CD14-positive monocyte (primary cell): Measurements from ENCODE around the gene LCORL. TPM values are rescaled to one million over a fixed set of nuclear protein-coding genes. Genes with fewer than 3 reads are reported as not detected.

Experiments
- DNase-seq, 3 donors: peaks; one replicate each; pipeline ENCODE4 v3.0.0-alpha.2; 2011 to 2022
- H2AFZ ChIP-seq: 2 replicates; pipeline ENCODE4 v1.6.0; 2012; ENCODE audit warnings: mild to moderate bottlenecking, low read depth, low read length, inconsistent platforms; ENCODE audit not compliant: insufficient read depth, poor library complexity, severe bottlenecking
- H3K27ac ChIP-seq, 2 donors: 1 replicate in 1 of 2; 2 replicates in 1 of 2; pipeline ENCODE4 v1.5.1; 2012 to 2013; ENCODE audit warnings: low read length in 2 of 2, control low read depth in 1 of 2, inconsistent platforms in 1 of 2, low read depth in 1 of 2, mild to moderate bottlenecking in 1 of 2
- H3K27me3 ChIP-seq, 2 donors: one replicate each; pipeline versions ENCODE4 v1.6.0 to v1.6.1; 2011 to 2013; ENCODE audit warnings: low read length in 2 of 2; ENCODE audit not compliant: control insufficient read depth in 2 of 2, insufficient read depth in 2 of 2
- H3K36me3 ChIP-seq, 2 donors: replicated peaks in 1 of 2; 1 replicate in 1 of 2; 2 replicates in 1 of 2; pipeline versions ENCODE4 v1.5.1 to v1.6.1; 2012 to 2013; ENCODE audit warnings: low read length in 2 of 2, control low read depth in 1 of 2, inconsistent platforms in 1 of 2, mild to moderate bottlenecking in 1 of 2; ENCODE audit not compliant: insufficient read depth in 2 of 2, control insufficient read depth in 1 of 2
- H3K4me1 ChIP-seq, 2 donors: 1 replicate in 1 of 2; 2 replicates in 1 of 2; pipeline versions ENCODE4 v1.5.1 to v1.6.1; 2012 to 2013; ENCODE audit warnings: low read length in 2 of 2, control low read depth in 1 of 2, inconsistent platforms in 1 of 2, mild to moderate bottlenecking in 1 of 2, moderate library complexity in 1 of 2; ENCODE audit not compliant: insufficient read depth in 2 of 2, control insufficient read depth in 1 of 2
- H3K4me2 ChIP-seq: replicated peaks from 2 replicates; pipeline ENCODE3; 2012; ENCODE audit warnings: low read length, moderate library complexity, mild to moderate bottlenecking; ENCODE audit not compliant: poor library complexity, severe bottlenecking; ENCODE audit errors: extremely low read depth
- H3K4me3 ChIP-seq, 3 experiments: fragments of 200-600 bp in 1 of 3; sonication (generic) in 1 of 3; replicated peaks in 1 of 3; 1 replicate in 2 of 3; 2 replicates in 1 of 3; pipeline ENCODE4 v1.5.1; 2011 to 2013; ENCODE audit warnings: low read length in 3 of 3, mild to moderate bottlenecking in 3 of 3, control low read depth in 2 of 3, low read depth in 2 of 3, inconsistent platforms in 1 of 3, moderate library complexity in 1 of 3
- H3K79me2 ChIP-seq: 2 replicates; pipeline ENCODE4 v1.6.0; 2012; ENCODE audit warnings: mild to moderate bottlenecking, control low read depth, inconsistent platforms, low read length, moderate library complexity; ENCODE audit not compliant: insufficient read depth
- H3K9ac ChIP-seq: 2 replicates; pipeline ENCODE4 v1.6.0; 2017; ENCODE audit warnings: low read length, mild to moderate bottlenecking; ENCODE audit not compliant: insufficient read depth, poor library complexity, severe bottlenecking
- H3K9me3 ChIP-seq, 2 donors: replicated peaks in 1 of 2; 1 replicate in 1 of 2; 2 replicates in 1 of 2; pipeline versions ENCODE4 v1.5.1 to v1.6.1; 2012 to 2013; ENCODE audit warnings: low read length in 2 of 2, control low read depth in 1 of 2; ENCODE audit not compliant: control insufficient read depth in 1 of 2, insufficient read depth in 1 of 2
- H4K20me1 ChIP-seq: 2 replicates; pipeline ENCODE4 v1.6.0; 2012; ENCODE audit warnings: mild to moderate bottlenecking, low read length, control low read depth, moderate library complexity; ENCODE audit not compliant: insufficient read depth
- H3K27ac Mint-ChIP-seq, 7 donors: one replicate each; pipeline ENCODE4 v1.8.0; 2020; ENCODE audit warnings: mild to moderate bottlenecking in 7 of 7, mixed read lengths in 7 of 7, moderate library complexity in 6 of 7, inconsistent platforms in 2 of 7
- H3K27me3 Mint-ChIP-seq, 3 donors: one replicate each; pipeline ENCODE4 v1.8.0; 2021 to 2022; ENCODE audit warnings: low read depth in 3 of 3, mild to moderate bottlenecking in 3 of 3, mixed read lengths in 3 of 3, moderate library complexity in 3 of 3, inconsistent platforms in 1 of 3
- H3K36me3 Mint-ChIP-seq, 2 donors: one replicate each; pipeline ENCODE4 v1.8.0; 2020; ENCODE audit warnings: mixed read lengths in 2 of 2, inconsistent platforms in 1 of 2, mild to moderate bottlenecking in 1 of 2
- H3K4me1 Mint-ChIP-seq: one replicate; pipeline ENCODE4 v1.8.0; 2020; ENCODE audit warnings: mild to moderate bottlenecking, mixed read lengths
- H3K4me3 Mint-ChIP-seq, 2 donors: one replicate each; pipeline ENCODE4 v1.8.0; 2020; ENCODE audit warnings: mild to moderate bottlenecking in 2 of 2, mixed read lengths in 2 of 2, moderate library complexity in 1 of 2
- H3K9me3 Mint-ChIP-seq, 7 donors: one replicate each; pipeline ENCODE4 v1.8.0; 2020 to 2022; ENCODE audit warnings: mixed read lengths in 7 of 7, mild to moderate bottlenecking in 6 of 7, moderate library complexity in 6 of 7, inconsistent platforms in 2 of 7
- CTCF ChIP-seq: fragments of 200-600 bp; IDR thresholded peaks from one replicate; pipeline ENCODE4 v1.8.0; 2022; ENCODE audit warnings: antibody characterized with exemption, mild to moderate bottlenecking
- WGBS: methylation state at CpG from one replicate; pipeline ENCODE4 v1.1.5; 2013; ENCODE audit warnings: missing lambda C conversion rate; ENCODE audit not compliant: insufficient coverage; 5-methylcytosine and 5-hydroxymethylcytosine counted together
- intact Hi-C, 2 donors: fragments of 100-400 bp; cut with micrococcal nuclease; formaldehyde crosslinking; loops; one replicate each; pipeline versions ENCODE4 v1.15.0 to v1.15.1; 2023
- polyA minus RNA-seq: library from RNA; depleted of rRNA, polyadenylated mRNA; stranded (reverse); fragments of >200 nt; gene quantifications from 2 replicates; pipeline ENCODE4 v1.2.3, GENCODE V29; 2012
- polyA plus RNA-seq, 3 donors: library from polyadenylated mRNA; depleted of rRNA in 1 of 3; unstranded in 2 of 3; stranded (reverse) in 1 of 3; fragments of 300-500 nt in 2 of 3; fragments of >200 nt in 1 of 3; fragmentation: Illumina TruSeq in 2 of 3; gene quantifications; 1 replicate in 2 of 3; 2 replicates in 1 of 3; pipeline ENCODE4 v1.2.3, GENCODE V29; 2012 to 2021
- total RNA-seq, 12 experiments: library from RNA in 1 of 12; stranded (reverse) in 1 of 12; fragments of 120-200 nt in 1 of 12; gene quantifications; one replicate each; pipeline ENCODE4 v1.2.4 and lab custom pipeline; 2013 to 2026; ENCODE audit warnings: mixed read lengths in 6 of 12, inconsistent platforms in 1 of 12

Gene LCORL
- total RNA-seq (2013), result 23.5 TPM
- polyA plus RNA-seq (10 to 100 TPM in 1 of 3 donors, 1 to 10 TPM in 2; 3.1 to 19.1 (median 9.6) TPM), polyA minus RNA-seq (5.4 and 5.7 TPM in 2 replicates), total RNA-seq (lab: John Stamatoyannopoulos, UW) (32.0 to 117 (median 81.0) reads per million in 11 experiments)

GRCh38 chr4:18021720-18022571 lies at the start of gene LCORL:
LCORL (minus strand) TSS chr4:18021755; CDS start chr4:18021751, 4 bp downstream.
- Histone ChIP-seq H3K9me3 (no peaks in the 10 kb centered on the region), H3K36me3 (no peaks in the 10 kb centered on the region), H2AFZ (peak within 1 kb of the TSS; percentile 94), H3K4me1 (peaks cover 28 to 39% of the 10 kb centered on the region in 2 donors), H3K4me3 (peak within 1 kb of the TSS; percentile 66 to 97 (median 69)), H4K20me1 (peaks cover 38% of the 10 kb centered on the region), H3K27me3 (peaks cover 13 to 15% of the 10 kb centered on the region in 2 donors), H3K9ac (peak within 1 kb of the TSS; percentile 91), H3K79me2 (peaks cover 44% of the 10 kb centered on the region), H3K4me2 (peak within 1 kb of the TSS; percentile 98), H3K27ac (peak within 1 kb of the TSS; percentile 91 to 92)
- peaks cover 0 to 3% of the 10 kb centered on the region in 2 donors for H3K36me3 Mint-ChIP-seq
- H3K27me3 Mint-ChIP-seq, result peaks cover 4 to 19% (median 17%) of the 10 kb centered on the region in 3 donors
- H3K9me3 Mint-ChIP-seq, result peaks cover 0 to 1% (median 0%) of the 10 kb centered on the region in 7 donors
- H3K4me1 Mint-ChIP-seq, result peaks cover 39% of the 10 kb centered on the region
- intact Hi-C loops, result loop anchor here (5.0 kb wide), 2 partner anchors 210 to 445 kb away; partner anchors contain the start of genes DCAF16 (in 2 of the 2), NCAPG (in 2 of the 2) and LAP3 (in 1 of the 2)
- DNase-seq, result peak; percentile 89 to 91 (median 90)
- TF ChIP-seq CTCF, result no peak
- H3K4me3 Mint-ChIP-seq, result peak within 1 kb of the TSS; percentile 99 to 100
- WGBS, result under 1% methylated on average over 43 of the region's 71 CpGs
- peak within 1 kb of the TSS; percentile 88 to 97 (median 93) for H3K27ac Mint-ChIP-seq

DNA sequence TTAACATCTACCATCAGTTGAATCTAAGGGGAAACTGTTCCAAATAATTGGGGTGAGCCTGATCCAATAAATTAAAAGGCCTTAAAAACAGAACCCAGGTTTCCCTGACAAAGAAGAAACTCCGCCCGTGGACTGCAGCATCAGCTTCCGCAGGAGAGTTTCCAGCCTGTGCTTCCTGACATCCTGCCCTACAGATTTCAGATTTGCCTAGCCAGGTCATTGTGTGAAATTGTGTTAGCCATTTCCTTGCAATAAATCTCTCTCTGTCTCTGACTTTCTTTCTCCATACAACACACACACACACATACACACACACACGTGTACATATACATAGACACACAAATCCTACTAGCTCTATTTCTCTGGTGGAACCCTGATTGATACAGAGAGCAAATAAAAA lies 48.3 kb upstream of the LCORL start:
- H3K27ac ChIP-seq, result no peak overlapping the region
- TF ChIP-seq CTCF, result no peak
- no peak overlapping the region for H3K4me3 Mint-ChIP-seq
- WGBS, result 68% methylated on average over 3 of the region's 4 CpGs
- intact Hi-C loops, result no loop called here
- H3K9me3 ChIP-seq, result peaks cover 0 to 3% of the 10 kb centered on the region in 2 donors
- no peaks in the 10 kb centered on the region for H3K27me3 ChIP-seq
- H3K27ac Mint-ChIP-seq, result no peak overlapping the region
- H3K27me3 Mint-ChIP-seq, result peaks cover 2 to 9% (median 5%) of the 10 kb centered on the region in 3 donors
- no peak for DNase-seq
- no peaks in the 10 kb centered on the region for H3K4me1 ChIP-seq
- no peaks in the 10 kb centered on the region for H4K20me1 ChIP-seq
- no peaks in the 10 kb centered on the region for H3K79me2 ChIP-seq
- no peak overlapping the region for H3K4me3 ChIP-seq
- H2AFZ ChIP-seq, result no peak overlapping the region
- no peaks in the 10 kb centered on the region for H3K36me3 ChIP-seq
- H3K4me1 Mint-ChIP-seq, result no peaks in the 10 kb centered on the region
- no peak overlapping the region for H3K4me2 ChIP-seq
- peaks cover 0 to 13% (median 8%) of the 10 kb centered on the region in 7 donors for H3K9me3 Mint-ChIP-seq
- no peaks in the 10 kb centered on the region for H3K36me3 Mint-ChIP-seq
- no peak overlapping the region for H3K9ac ChIP-seq
